RWPE1 (cell line): ENCODE data around the gene CFAP97D2.

ENCODE experiments used
- CTCF ChIA-PET: fragments of 350-600 bp; sonication (Branson Sonifier 250); formaldehyde crosslinking; extraction: SDS; loops from one replicate; lab custom pipeline; 2021; lab: Yijun Ruan, JAX
- POLR2A ChIA-PET: fragments of 400-600 bp; formaldehyde crosslinking; extraction: SDS; loops from one replicate; lab custom pipeline; 2020; ENCODE audit warnings: antibody characterized with exemption; ENCODE audit not compliant: low non-redundant PET; lab: Yijun Ruan, JAX
- DNase-seq: peaks from one replicate; pipeline ENCODE4 v3.0.0; 2012; ENCODE audit warnings: low spot score
- H3K27ac ChIP-seq: fragments of 450-650 bp; 2 replicates; pipeline ENCODE4 v1.5.1; 2017
- TF ChIP-seq, protein P1 (sequence below): fragments of 450-650 bp; conservative IDR thresholded peaks from 2 replicates; pipeline ENCODE4 v1.5.1; 2017; ENCODE audit warnings: low read depth, mild to moderate bottlenecking

Gene CFAP97D2

DNA sequence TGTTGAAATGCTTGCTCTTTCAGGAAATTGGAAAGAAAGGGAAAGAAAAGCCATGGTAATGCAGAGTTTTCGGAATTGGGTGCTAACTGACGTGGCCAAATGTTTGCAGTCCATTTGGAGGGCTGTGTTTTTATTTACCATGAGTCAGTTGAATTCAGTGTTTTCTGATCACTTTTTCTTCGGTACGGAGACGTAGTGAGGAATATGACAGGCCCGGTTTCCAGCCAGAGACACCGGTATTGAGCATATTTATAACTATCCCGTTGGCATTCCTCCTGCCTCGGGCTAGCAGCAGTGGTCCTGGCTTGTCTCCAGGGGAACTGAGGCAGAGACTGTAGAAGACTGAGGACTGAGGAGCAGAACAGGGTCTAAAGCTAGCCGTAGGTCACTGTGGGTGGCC is 56.6 kb downstream of the CFAP97D2 start:
- no peak for DNase-seq
- peak overlapping the region; percentile 59 for H3K27ac ChIP-seq
- ChIA-PET POLR2A (interaction anchor here (0.5 kb wide), 1 partner anchor 35 kb away, joined by 4 read pairs; no protein-coding TSS in a partner anchor), CTCF (interaction anchor here (0.6 to 0.9 kb wide), 3 partner anchors 9 to 288 kb away, joined by 3 read pairs; no protein-coding TSS in a partner anchor)
- TF ChIP-seq, protein P1, sequence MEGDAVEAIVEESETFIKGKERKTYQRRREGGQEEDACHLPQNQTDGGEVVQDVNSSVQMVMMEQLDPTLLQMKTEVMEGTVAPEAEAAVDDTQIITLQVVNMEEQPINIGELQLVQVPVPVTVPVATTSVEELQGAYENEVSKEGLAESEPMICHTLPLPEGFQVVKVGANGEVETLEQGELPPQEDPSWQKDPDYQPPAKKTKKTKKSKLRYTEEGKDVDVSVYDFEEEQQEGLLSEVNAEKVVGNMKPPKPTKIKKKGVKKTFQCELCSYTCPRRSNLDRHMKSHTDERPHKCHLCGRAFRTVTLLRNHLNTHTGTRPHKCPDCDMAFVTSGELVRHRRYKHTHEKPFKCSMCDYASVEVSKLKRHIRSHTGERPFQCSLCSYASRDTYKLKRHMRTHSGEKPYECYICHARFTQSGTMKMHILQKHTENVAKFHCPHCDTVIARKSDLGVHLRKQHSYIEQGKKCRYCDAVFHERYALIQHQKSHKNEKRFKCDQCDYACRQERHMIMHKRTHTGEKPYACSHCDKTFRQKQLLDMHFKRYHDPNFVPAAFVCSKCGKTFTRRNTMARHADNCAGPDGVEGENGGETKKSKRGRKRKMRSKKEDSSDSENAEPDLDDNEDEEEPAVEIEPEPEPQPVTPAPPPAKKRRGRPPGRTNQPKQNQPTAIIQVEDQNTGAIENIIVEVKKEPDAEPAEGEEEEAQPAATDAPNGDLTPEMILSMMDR, result no peak

DNA sequence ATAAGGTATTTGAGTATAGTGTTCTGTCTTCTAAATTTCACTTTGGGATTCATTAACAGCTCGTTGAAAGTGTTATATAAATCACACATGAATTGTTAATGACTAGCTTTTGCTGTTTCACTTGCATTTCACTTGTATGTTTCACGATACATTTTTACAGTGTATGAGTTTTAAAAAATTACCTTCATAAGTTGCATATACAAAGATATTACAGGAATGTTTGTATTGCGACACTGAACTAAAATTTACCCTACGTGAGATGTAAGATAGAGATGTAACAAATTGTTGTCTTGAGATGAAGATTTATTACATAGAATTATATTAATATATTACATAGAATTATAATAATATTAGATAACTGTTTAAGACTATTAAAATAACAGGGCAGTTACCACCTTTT is 57.2 kb downstream of the CFAP97D2 start:
- peak overlapping the region; percentile 59 for H3K27ac ChIP-seq
- ChIA-PET POLR2A (interaction anchor here (0.5 kb wide), 1 partner anchor 273 kb away, joined by 3 read pairs; no protein-coding TSS in a partner anchor), CTCF (interaction anchor here (0.9 kb wide), 1 partner anchor 289 kb away, joined by 3 read pairs; no protein-coding TSS in a partner anchor)
- TF ChIP-seq, protein P1, result no peak
- no peak for DNase-seq

DNA sequence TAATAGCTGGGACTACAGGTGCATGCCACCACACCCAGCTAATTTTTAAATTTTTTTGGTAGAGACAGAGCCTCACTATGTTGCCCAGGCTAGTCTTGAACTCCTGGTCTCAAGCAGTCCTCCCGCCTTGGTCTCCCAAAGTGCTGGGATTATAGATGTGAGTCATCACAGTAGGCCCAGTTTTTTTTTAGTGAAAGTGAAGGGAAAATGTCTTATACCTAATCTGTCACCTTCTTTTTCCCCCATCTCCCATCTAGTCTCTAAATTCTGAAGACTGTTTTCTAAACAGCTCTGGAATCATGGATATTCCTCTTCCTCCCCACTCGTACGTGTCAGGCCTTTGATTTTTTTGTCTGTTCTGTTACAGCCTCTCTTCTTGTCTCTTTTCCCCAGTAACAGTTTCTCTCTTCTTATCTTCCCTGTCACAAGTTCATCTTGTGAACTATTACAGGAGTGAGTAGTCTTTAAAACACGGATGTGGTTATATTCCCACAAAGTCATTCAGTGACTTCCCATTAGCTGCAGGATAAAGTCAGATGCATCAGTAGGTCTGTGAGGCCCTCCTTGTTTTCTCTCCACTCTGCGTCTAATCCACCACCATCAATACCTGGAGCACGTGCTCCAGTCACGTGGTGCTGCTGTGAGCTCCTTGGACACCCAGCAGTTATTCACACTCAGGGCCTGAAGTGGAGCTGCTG is 58.5 kb downstream of the CFAP97D2 start:
- H3K27ac ChIP-seq, result no peak overlapping the region
- ChIA-PET POLR2A (no interaction called here), CTCF (no interaction called here)
- no peak for DNase-seq
- TF ChIP-seq, protein P1, result no peak

DNA sequence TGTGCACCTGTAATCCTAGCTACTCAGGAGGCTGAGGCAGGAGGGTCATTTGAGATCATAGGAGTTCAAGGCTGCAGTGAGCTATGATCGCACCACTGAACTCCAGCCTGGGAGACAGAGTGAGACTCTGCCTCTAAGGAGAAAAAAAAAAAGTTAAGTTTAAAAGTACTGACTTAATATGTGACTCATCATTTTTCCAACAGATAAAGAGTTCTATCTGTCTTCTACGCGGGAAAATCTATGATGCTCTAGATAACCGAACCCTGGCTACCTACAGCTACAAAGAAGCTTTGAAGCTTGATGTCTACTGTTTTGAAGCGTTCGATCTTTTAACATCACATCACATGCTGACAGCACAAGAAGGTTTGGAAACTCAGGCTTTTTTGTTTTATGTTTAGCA is 62.9 kb downstream of the CFAP97D2 start:
- H3K27ac ChIP-seq, result no peak overlapping the region
- TF ChIP-seq, protein P1, result no peak
- CTCF ChIA-PET, result interaction anchor here (0.6 kb wide), 1 partner anchor 16 kb away, joined by 3 read pairs; no protein-coding TSS in a partner anchor
- DNase-seq, result no peak
- POLR2A ChIA-PET, result no interaction called here

DNA sequence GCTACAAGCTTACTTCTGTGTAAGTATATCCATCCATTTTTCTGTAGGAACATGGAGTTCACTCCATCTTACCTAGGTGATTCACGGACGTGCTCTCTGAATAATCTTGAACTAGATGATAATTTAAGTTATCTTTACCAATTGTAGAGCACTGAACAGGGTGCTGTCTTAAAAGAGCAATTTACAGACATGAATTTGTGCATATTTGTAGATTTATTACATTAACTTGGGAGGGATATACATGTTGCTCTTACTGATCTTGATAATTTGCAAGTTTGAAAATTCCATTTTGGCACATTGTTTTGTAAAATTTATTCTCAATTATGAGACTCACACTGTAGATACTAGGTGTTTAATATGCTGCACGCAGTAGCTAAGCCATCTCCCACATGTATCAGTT is 64.9 kb downstream of the CFAP97D2 start:
- TF ChIP-seq, protein P1, result no peak
- H3K27ac ChIP-seq, result no peak overlapping the region
- CTCF ChIA-PET, result no interaction called here
- POLR2A ChIA-PET, result no interaction called here
- DNase-seq, result no peak

DNA sequence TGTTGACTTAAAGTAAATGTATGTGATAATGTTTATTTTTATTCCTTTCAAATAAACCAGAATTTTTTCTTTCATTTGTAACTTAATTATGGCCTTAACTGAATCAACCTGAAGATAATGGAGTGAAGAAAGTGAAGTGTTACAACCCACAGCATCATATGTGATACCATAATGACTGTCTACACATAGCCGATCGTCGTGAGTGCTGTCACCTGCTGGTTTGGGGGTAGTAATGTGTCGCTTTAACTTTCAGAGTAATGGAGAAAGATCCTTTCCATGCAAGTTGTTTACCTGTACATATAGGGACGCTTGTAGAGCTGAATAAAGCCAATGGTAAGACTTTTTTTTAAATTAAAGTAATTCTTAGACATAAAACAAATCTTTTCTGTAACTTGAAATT is 65.6 kb downstream of the CFAP97D2 start:
- CTCF ChIA-PET, result interaction anchor here (0.5 kb wide), 1 partner anchor 9 kb away, joined by 3 read pairs; no protein-coding TSS in a partner anchor
- POLR2A ChIA-PET, result no interaction called here
- TF ChIP-seq, protein P1, result no peak
- no peak overlapping the region for H3K27ac ChIP-seq
- no peak for DNase-seq
